COLO829 (cell line): ENCODE results near the gene SLPI.

ENCODE experiments used
- DNase-seq: peaks from one replicate; pipeline ENCODE4 v3.0.0; 2012; ENCODE audit warnings: low spot score

SLPI gene

DNA sequence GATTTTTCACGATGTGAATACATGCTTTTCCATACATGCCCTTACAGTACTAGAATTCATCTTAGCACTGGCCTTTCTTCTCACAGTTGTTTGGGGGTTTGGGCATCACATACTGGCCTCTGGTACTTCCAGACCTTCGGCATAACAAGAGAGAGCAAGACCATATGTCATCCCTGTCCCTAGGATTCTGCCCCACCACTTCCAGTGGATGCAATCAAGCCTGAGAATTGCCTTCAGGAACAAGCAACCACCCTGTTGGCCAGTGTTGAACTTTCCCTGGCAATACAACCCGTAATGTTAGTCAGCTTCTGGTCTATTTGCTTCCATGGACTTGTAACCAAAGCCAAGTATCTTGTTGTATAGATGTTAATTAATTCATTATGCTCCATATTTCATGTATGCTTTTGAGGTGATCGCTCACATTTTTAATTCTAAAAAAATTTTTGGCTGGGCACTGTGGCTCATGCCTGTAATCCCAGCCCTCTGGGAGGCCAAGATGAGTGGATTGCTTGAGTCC, 15.4 kb upstream of the SLPI start:
- no peak for DNase-seq

DNA sequence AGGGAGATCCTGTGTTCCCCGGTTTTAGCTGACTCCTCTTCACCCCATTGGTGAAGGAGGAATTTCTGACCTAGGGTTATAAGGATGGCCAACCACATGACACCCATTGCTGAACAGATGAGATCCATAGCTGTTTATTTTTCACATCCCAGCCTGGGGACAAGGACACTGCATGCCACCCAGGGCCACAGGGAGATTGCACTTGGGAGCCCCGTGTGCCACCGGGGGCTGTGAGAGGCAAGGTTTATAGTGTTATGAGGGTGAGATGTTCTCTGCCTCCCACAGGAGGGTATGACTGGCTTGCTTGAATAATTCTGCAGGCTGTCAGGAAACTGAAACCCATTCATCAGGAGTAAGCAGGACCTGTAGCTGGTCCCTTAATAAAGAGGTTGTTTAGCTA, 14.7 kb upstream of the SLPI start:
- no peak for DNase-seq

DNA sequence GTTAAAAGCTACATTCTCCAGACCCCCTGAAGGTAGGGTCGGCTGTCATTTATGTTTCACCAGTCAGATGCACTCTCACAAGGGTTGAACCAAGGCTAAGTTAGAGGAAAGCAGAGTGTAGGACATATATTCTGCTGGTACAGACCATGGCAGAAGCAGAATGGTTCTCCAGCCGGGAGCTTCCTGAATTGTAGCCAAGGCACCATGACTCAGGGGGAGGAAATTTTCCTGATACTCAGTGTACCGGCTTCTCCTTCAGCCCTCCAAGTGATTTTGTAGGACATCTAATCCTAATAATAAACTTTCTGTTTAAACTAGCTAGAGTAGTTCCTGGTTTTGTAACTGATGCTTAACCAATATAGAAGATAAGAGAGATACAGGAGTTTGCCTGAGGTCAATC, 14.2 kb upstream of the SLPI start:
- no peak for DNase-seq

DNA sequence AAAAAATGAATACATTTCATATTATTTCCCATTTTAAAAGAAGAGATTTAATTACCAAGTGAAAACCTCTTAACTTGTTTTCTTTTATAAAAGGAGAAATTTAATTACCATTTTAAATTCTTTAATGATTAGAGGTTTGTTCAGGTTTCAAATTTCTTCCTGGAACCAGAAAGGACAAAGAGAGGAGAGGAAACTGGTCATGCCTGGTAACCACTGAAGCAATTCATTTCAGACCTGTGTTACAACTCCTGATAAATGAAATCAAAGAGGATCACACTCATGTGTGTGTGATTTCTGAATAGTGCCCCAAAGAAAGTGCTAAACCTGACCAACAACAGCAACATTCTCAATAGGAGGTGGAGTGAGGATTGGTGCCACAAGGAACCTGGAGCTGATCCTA, 12.6 kb upstream of the SLPI start:
- DNase-seq = no peak

DNA sequence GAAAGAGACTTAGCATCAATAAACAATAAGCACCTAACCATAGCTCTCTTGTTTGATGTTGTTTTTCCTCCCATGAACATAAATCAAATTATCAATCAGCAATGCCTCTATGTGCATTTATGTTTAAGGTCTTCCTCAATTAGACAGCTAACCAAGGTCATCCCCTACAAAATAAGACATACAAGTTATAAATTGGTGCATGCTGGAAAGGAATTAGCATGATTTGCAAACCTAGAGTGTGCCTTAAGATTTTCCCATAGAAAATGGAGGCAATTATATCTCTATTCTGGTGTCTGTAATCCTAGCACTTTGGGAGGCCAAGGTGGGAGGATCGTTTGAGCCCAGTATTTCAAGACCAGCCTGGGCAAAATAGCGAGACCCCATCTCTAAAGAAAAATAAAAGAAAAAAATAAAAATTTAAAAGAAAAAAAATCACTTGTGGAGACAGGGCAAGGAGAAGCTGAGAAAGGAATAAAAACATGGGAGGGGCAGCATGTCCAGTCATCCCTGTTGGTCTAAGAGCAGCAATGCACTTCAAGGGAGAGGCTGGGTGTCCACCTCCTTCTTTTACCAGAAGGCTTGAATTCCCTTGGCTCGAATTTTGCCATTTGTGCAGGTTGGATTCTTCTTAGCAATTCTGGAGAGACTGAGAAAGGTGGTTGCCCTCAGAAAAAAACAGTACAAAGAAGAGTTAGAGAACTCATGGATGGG, 9.3 kb upstream of the SLPI start:
- DNase-seq = no peak

DNA sequence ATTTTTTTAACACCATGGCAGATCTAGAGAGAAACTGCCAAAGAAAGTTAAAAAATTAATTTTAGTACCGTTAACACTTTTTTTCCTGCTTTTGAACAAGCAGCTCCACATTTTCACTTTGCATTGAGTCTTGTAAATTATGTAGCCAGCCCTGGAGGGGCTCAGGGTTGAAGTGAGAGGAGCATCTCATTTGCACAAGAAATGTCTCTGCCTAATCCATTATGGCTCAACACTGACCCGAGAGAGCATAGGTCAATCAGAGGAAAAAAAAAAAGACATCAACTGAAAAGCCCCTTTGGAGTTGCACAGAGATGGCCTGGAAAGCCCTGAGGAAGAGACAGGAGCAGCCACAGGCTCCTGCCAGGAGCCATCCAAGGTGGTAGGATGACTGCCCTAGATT, 4.3 kb upstream of the SLPI start:
- no peak for DNase-seq

DNA sequence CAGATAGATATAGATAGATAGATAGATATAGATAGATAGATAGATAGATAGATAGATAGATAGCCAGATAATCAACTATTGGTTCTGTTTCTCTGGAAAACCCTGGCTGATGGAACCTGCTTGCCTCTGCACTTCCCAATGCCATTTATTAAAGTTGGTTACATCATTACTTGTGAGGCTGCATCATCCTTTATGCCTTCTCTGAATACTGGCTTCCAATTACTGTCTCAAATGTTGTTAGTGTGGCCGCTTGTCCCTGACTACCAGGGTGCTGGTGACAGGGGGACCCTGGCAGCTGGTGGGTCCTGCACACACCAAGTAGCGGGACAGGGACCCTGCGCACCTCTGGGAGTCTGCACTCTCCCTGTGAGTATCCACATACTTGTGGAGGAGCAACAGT, 3.9 kb upstream of the SLPI start:
- no peak for DNase-seq

DNA sequence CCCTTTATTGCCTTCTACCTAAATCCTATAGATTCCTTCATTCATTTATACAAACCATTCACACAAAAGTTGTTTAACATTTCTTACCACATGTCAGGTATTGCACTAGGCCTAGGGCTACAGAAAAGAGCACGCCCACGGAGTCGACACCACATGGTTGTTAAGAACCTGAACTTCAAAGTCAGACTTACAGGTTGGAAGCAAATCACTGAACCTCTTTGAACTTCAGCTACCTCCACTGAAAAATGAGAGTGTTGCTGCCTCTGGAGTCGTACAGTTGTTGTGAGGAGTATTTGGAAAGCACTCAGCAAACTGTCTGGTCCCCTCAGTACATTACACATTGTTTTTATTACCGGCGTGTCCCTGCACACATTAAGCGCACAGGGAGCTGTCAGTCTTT, 3.3 kb upstream of the SLPI start:
- DNase-seq = no peak

DNA sequence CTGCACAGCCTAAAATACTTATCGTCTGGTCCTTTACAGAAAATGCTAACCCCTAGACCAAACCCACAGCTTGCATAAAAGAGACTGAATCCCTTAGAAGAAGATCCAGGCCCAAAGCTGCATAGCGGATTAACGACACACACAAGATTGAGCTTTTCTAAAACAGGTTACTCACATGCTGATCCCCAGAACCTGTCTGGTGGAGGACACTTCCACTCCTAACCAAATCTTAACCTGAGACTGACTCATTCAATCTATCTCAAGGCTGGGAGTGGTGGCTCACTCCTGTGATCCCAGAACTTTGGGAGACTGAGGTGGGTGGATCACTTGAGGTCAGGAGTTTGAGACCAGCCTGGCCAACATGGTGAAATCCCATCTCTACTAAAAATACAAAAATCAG, 2.8 kb upstream of the SLPI start:
- no peak for DNase-seq

DNA sequence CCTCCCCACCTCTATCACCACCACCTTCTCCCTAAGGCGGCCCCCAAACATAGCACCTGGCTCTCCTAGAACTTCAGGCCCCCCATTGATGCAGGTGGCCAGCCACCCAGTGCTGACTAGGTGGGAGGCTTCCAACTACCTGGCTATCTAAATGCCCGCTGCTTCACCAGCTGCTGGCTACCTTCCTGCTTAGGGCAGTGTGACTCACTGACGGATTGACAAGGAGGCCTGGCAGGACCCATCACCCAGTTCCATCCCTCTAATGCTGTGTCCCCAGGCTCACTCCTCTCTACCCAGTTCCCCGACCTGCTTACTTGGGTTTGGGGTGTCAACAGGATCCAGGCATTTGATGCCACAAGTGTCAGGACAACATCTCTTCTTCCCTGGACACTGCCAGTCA, 1.1 kb downstream of the SLPI start:
- no peak for DNase-seq

DNA sequence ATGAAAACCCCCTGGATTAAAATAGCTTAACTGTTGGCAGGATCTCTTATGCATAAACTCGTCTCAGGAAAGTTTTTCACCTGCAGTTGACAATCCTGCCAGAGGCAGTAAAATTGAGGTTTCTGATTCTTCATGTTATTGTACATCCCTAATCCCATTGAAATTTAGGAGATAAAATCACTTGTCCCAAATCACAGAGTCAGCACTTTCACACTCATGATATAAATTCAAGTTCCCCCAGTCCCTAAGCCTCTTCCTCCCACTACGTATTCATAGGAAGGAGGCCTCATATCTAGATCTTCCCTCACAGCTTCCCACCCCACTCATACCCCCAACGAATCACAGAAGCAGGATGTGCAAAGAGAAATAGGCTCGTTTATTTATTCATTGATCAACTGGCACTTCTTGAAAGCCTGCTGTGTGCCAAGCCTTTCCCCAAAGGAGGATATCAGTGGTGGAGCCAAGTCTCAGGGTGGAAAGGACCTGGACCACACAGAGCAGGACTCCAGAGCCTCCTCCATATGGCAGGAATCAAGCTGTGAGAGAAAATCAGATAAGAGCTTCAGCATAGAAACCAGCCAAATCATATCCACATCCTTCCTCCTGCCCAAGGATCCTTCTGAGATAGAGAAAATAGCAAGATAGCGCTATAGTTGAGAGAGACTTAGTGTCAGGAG, 2.3 kb downstream of the SLPI start:
- no peak for DNase-seq

DNA sequence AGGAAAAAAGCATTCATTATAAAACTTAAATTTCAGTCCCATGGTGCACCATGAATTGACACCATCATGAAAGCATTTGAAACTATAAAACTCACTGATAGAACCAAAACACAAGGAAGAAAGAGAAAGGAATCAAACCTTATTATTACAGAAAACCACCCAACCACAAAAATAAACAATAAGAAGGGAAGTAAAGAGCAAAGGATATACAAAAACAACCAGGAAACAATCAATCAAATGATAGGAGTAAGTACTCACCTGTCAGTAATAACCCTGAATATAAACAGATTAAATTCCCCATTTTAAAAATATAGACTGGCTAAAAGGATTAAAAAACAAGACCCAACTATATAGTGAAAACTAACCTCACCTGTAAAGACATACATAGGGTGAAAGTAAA, 5.8 kb downstream of the SLPI start:
- DNase-seq = no peak

DNA sequence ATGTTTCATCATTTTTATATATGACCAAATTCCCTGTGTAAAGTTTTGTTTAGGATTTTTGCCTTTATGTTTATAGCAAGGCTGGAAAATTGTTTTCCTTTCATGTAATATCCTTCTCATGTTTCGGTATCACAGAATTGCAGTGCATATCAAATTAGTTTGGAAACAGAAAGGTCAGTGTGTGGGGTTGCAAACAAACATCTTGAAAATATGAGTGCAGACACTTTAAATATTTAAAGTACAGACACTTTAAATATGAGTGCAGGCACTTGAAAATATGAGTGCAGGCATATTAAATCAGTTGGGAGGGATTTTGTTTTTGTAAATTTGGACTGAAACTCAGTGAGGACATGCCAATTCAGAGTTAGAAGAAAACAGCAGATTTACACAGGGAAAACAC, 6.5 kb downstream of the SLPI start:
- no peak for DNase-seq

DNA sequence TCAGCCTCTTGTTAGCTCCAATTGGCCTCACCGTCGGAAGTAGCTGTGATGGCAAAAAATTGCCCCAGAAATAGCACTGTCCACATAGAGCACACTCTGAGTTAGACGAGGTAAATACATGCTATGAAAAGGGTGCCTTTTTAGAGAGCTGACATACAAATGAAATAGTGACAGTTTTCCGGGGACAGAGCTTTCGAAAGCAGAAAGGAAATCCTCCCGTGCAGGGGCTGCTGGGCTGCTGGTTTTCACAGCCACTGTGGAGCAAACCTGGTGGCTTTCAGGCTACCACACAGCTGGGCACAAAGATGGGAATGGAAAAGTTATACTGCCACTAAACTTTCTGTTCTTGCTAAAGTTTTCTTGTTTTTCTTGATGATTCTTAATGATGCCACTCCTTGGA, 8.3 kb downstream of the SLPI start:
- DNase-seq = no peak

DNA sequence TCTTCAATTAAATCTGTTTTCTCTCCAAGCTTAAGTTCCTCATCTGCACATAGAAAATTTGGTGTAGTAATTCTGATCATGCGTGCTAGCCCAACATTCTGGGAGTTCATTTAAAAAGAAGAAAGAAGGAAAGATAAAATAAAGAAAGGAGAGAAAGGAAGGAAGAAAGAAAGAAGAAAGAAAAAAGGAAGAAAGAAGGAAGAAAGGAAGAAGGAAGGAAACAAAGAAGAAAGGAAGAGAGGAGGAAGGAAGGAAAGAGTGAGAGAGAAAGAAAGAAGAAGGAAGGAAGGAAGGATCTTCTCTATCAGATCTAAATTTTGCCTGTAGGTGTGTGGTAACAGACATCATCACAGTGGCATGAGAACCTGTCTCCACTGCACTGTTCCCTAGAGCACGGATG, 16.2 kb downstream of the SLPI start:
- DNase-seq = no peak

DNA sequence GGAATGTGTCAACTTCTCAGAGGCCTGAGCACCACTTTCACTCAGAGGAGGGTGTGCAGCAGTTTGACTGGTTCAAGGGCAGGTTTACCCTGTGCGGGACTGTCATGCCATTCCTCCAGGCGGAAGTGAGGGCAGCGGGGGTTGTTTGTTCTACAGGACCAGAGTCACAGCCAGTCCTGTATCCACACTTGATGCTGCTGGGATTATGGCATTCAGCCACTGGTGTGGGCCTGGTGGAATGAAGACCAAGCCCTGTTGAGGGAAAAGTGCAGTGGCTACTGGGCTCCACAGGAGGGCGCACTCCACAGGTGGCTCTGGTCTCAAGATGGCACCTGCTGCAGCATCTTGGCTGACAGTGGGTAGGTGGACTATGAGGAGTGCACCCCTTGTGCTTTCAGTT, 18.4 kb downstream of the SLPI start:
- no peak for DNase-seq

DNA sequence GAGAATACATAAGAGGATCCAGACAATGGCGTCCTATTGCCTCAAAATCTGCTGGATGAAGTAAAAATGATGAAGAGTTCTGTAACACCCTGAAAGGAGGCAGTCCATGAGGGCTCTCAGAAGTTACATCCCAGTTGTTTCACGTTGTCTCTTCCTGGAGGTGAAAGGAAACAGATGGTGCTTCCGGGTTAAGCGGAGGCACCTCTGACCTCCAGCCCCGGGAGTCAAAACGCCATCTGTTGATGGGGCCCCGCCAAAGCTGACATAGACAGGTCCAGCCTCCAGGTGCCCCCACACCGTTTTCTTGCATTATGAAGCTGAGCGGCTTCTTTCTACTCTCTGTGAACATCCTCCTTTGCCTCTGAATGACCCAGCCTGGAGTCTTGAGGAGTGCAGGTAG, 23.7 kb downstream of the SLPI start:
- no peak for DNase-seq

DNA sequence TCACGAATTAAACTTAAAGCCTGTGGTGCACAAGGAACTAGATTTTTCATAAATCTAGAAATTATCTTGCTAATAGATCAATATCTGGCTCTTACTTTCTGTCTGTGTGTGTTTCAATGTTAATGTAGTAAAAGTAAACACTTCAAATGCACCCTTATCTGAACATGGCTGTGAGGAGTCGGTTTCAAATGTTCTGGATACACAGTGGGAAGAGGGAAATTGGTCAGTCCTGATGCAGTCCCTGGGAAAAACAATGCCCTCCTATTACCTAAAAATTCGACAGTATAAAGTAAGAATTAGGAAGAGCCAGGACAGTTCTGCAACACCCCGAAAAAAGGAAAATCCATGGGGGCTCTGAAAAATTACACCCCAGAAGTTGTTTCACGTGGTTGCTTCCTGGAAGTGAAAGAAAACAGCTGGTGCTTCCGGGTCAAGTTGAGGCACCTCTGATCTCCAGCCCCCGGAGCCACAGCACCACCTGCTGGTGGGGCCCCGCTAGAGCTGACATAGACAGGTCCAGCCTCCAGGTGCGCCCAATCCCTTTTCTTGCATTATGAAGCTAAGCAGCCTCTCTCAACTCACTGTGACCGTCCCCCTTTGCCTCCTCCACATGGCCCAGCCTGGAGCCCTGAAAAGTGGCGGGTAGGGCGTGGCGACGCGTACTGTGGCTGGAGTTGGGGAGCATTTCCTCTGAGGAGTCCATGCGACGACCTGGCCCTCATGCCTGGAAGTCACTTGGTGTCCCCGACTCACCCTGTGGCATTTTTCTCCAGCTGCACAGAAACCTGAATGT, 24.9 kb downstream of the SLPI start:
- no peak for DNase-seq

DNA sequence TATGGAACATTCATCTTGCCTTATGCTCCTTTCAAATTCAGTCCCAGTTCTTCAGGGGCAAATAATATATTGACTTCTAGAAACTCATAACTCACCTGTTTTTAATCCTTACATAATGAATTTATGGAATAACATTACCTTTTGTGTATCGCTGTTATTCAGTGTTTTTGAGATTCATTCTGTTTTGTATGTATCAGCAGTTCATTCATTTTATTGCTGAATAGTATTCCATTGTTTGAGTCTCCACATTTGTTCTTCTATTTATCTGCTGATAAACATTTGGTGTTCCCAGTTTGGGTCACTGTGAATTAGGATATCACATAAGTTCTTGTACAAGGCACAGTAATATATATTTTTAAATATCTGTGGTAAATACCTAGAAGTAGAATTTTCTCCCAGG, 28.1 kb downstream of the SLPI start:
- no peak for DNase-seq

DNA sequence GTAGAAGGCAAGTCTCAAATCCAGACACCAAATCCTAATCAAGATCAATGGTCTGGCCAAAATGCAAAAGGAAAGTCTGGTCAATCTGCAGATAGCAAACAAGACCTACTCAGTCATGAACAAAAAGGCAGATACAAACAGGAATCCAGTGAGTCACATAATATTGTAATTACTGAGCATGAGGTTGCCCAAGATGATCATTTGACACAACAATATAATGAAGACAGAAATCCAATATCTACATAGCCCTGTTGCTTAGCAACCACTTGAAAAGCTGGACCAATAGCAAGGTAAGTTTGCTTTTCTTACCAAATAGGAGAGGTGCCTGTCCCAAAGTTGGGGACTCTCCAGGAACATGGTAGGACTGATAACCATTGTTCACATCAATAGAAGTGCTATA, 31.2 kb downstream of the SLPI start:
- no peak for DNase-seq

DNA sequence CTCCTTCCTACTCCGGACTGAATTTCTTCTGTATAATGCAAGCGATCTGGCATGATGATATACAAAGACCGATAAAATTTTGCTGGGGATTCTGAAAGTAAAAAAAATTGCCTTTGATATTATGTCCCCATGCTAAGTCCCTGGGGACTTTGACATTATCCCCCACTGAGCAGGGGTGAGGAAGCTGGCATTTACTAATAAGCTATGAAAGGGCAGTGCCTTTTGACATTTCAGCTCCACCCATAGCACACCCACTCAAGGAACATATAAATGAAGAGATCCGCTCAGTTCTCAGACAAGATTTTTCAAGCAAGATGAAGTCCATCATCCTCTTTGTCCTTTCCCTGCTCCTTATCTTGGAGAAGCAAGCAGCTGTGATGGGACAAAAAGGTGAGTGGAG, 33.3 kb downstream of the SLPI start, which contains the start of gene SEMG2:
SEMG2 (plus strand) TSS at position 298 of the 400 bp plus-strand sequence; CDS start at position 315, 17 bp downstream.
- DNase-seq = no peak

DNA sequence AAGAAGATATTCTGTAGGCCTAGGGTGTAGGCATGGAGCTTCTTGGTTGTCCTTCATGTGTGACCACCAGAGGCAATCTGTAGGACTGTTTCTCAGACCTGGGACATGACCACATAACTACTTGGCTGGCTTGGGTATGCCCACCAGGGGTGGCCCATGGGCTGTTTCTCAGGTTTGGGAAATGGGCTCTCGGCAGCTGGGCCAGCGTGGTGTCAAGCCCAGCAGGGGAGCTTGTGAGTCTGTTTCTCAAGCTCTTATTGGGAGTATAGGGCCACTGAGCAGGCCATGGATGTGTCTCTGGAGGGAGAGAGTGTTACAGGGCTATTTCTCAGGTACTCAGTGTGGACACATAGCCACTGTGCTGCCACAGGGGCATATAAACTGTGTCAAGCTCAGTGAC, 35.7 kb downstream of the SLPI start:
- DNase-seq = no peak

DNA sequence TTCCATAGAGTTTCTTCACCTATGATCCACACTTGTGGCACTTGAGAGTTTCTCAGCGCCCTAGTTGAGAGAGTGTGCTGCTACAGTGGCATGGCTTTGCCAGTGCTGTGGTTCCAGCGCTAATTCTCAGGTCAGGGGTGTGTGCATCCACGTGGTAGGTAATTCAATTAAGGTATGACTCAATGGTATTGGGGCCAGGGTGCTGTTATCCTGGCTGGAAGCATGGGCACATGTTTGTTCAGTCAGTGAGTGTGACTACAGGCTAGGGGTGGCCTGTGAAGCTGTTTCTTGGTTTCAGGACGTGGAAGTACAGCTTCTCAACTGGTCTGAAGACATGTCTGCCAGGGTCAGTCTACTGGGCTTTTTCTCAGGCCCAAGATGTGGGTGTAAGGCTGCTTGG, 36.2 kb downstream of the SLPI start:
- no peak for DNase-seq
